Hepatocyte (in vitro differentiated cells): ENCODE results near the gene CLIC3.

Source experiments
- CTCF ChIP-seq: fragments of 200-600 bp; sonication (generic); IDR thresholded peaks from 2 replicates; pipeline ENCODE4 v1.5.1; 2016; ENCODE audit warnings: antibody characterized with exemption, mild to moderate bottlenecking; ENCODE audit not compliant: poor library complexity
- EZH2phosphoT487 ChIP-seq: fragments of 200-600 bp; sonication (generic); IDR thresholded peaks from one replicate; pipeline ENCODE4 v1.6.1; 2018; ENCODE audit warnings: antibody characterized with exemption, mild to moderate bottlenecking, low read depth, moderate library complexity; ENCODE audit not compliant: unreplicated experiment, severe bottlenecking

- TF ChIP-seq CTCF (no peak), EZH2phosphoT487 (no peak)
Observed at GRCh38 chr9:137000177-137000930, 4.0 kb upstream of the CLIC3 start.
